Trophoblast cell (in vitro differentiated cells and primary cell): ENCODE data around the gene UPK1B.
A peak's percentile ranks its signal among the peaks of the same experiment; 100 is the strongest.

Source experiments
- DNase-seq, 2 donors: peaks; one replicate each; pipeline ENCODE4 v3.0.0-alpha.2; 2016
- H2AFZ ChIP-seq: 2 replicates; pipeline ENCODE4 v1.6.1; 2013; ENCODE audit warnings: low read length, moderate library complexity, mild to moderate bottlenecking; ENCODE audit not compliant: insufficient read depth, poor library complexity
- H2AK5ac ChIP-seq: 2 replicates; pipeline ENCODE4 v1.6.1; 2013; ENCODE audit warnings: mild to moderate bottlenecking, low read length
- H2BK120ac ChIP-seq: 2 replicates; pipeline ENCODE4 v1.6.1; 2013; ENCODE audit warnings: low read length, mild to moderate bottlenecking, moderate library complexity; ENCODE audit not compliant: insufficient read depth, poor library complexity
- H2BK12ac ChIP-seq: 2 replicates; pipeline ENCODE4 v1.6.1; 2013; ENCODE audit warnings: mild to moderate bottlenecking, low read length, moderate library complexity
- H2BK5ac ChIP-seq: 2 replicates; pipeline ENCODE4 v1.6.1; 2013; ENCODE audit warnings: low read length, low read depth, moderate library complexity, mild to moderate bottlenecking; ENCODE audit not compliant: poor library complexity
- H3K14ac ChIP-seq: 2 replicates; pipeline ENCODE4 v1.6.1; 2013; ENCODE audit warnings: mild to moderate bottlenecking, low read length
- H3K18ac ChIP-seq: 2 replicates; pipeline ENCODE4 v1.6.1; 2013; ENCODE audit warnings: mild to moderate bottlenecking, low read length
- H3K23ac ChIP-seq: 2 replicates; pipeline ENCODE4 v1.6.1; 2013; ENCODE audit warnings: low read length
- H3K27ac ChIP-seq: 2 replicates; pipeline ENCODE4 v1.5.1; 2013; ENCODE audit warnings: low read depth, mild to moderate bottlenecking, inconsistent platforms, low read length, moderate library complexity
- H3K27me3 ChIP-seq: 2 replicates; pipeline ENCODE4 v1.6.1; 2013; ENCODE audit warnings: inconsistent platforms, mild to moderate bottlenecking, low read length, moderate library complexity; ENCODE audit not compliant: insufficient read depth
- H3K36me3 ChIP-seq, 2 experiments: 1 replicate in 1 of 2; 2 replicates in 1 of 2; pipeline ENCODE4 v1.6.1; 2013; ENCODE audit warnings: low read length in 2 of 2, mild to moderate bottlenecking in 2 of 2, moderate library complexity in 1 of 2; ENCODE audit not compliant: insufficient read depth in 2 of 2, control insufficient read depth in 1 of 2
- H3K4ac ChIP-seq: 2 replicates; pipeline ENCODE4 v1.6.1; 2013; ENCODE audit warnings: low read depth, mild to moderate bottlenecking, low read length, moderate library complexity
- H3K4me1 ChIP-seq, 2 experiments: 1 replicate in 1 of 2; 2 replicates in 1 of 2; pipeline ENCODE4 v1.6.1; 2013; ENCODE audit warnings: low read length in 2 of 2, mild to moderate bottlenecking in 2 of 2, moderate library complexity in 1 of 2; ENCODE audit not compliant: insufficient read depth in 2 of 2, control insufficient read depth in 1 of 2
- H3K4me2 ChIP-seq: 2 replicates; pipeline ENCODE4 v1.6.1; 2013; ENCODE audit warnings: inconsistent platforms, mild to moderate bottlenecking, low read length, moderate library complexity
- H3K4me3 ChIP-seq: 2 replicates; pipeline ENCODE4 v1.5.1; 2013; ENCODE audit warnings: mild to moderate bottlenecking, low read depth, low read length, inconsistent platforms
- H3K79me1 ChIP-seq: one replicate; pipeline ENCODE4 v1.6.1; 2013; ENCODE audit warnings: low read length
- H3K79me2 ChIP-seq: 2 replicates; pipeline ENCODE4 v1.6.1; 2013; ENCODE audit warnings: low read length, mild to moderate bottlenecking; ENCODE audit not compliant: control insufficient read depth, insufficient read depth, poor library complexity
- H3K9ac ChIP-seq: 2 replicates; pipeline ENCODE4 v1.6.1; 2013; ENCODE audit warnings: mild to moderate bottlenecking, low read length
- H3K9me3 ChIP-seq: 2 replicates; pipeline ENCODE4 v1.6.1; 2013; ENCODE audit warnings: low read depth, mild to moderate bottlenecking, control low read depth, inconsistent platforms, low read length; ENCODE audit not compliant: insufficient read depth
- H4K12ac ChIP-seq: 2 replicates; pipeline ENCODE4 v1.6.1; 2013; ENCODE audit warnings: low read depth, mild to moderate bottlenecking, low read length, moderate library complexity
- H4K8ac ChIP-seq: 2 replicates; pipeline ENCODE4 v1.6.1; 2013; ENCODE audit warnings: low read depth, mild to moderate bottlenecking, low read length, moderate library complexity
- H4K91ac ChIP-seq: one replicate; pipeline ENCODE4 v1.6.1; 2013; ENCODE audit warnings: low read depth, mild to moderate bottlenecking, low read length, moderate library complexity
- WGBS: extraction: QIAGEN DNeasy Blood & Tissue Kit; methylation state at CpG from one replicate; pipeline ENCODE4 v1.1.7; 2013; ENCODE audit warnings: missing lambda C conversion rate; ENCODE audit not compliant: insufficient read length, insufficient coverage; ENCODE audit errors: extremely low coverage; 5-methylcytosine and 5-hydroxymethylcytosine counted together

UPK1B gene

GRCh38 chr3:119175872-119176756, 2.7 kb downstream of the UPK1B start:
- no CpG with 5 or more reads among the region's 10 CpGs for WGBS
- Histone ChIP-seq H3K23ac (no peak overlapping the region), H3K27me3 (no peaks in the 10 kb centered on the region), H3K36me3 (no peaks in the 10 kb centered on the region), H3K9ac (no peak overlapping the region), H4K91ac (no peak overlapping the region), H2AK5ac (no peak overlapping the region), H2BK12ac (no peak overlapping the region), H2AFZ (no peak overlapping the region), H3K79me1 (no peaks in the 10 kb centered on the region), H4K12ac (no peak overlapping the region), H3K4me3 (no peak overlapping the region), H3K27ac (no peak overlapping the region), H2BK120ac (no peak overlapping the region), H3K9me3 (no peaks in the 10 kb centered on the region), H3K14ac (no peak overlapping the region), H2BK5ac (no peak overlapping the region), H3K4ac (no peak overlapping the region), H3K4me1 (no peaks in the 10 kb centered on the region), H3K4me2 (no peak overlapping the region), H4K8ac (no peak overlapping the region), H3K79me2 (no peaks in the 10 kb centered on the region), H3K18ac (no peak overlapping the region)
- DNase-seq: peak; percentile 53 to 69

GRCh38 chr3:119176778-119177177, 3.4 kb downstream of the UPK1B start:
- Histone ChIP-seq H3K9ac (no peak overlapping the region), H3K4me2 (no peak overlapping the region), H4K8ac (no peak overlapping the region), H3K4me3 (no peak overlapping the region), H2AK5ac (no peak overlapping the region), H3K23ac (no peak overlapping the region), H3K36me3 (no peaks in the 10 kb centered on the region), H3K79me1 (no peaks in the 10 kb centered on the region), H4K12ac (no peak overlapping the region), H3K4me1 (no peaks in the 10 kb centered on the region), H2AFZ (no peak overlapping the region), H3K79me2 (no peaks in the 10 kb centered on the region), H3K27ac (no peak overlapping the region), H3K27me3 (no peaks in the 10 kb centered on the region), H4K91ac (no peak overlapping the region), H2BK120ac (no peak overlapping the region), H2BK5ac (no peak overlapping the region), H3K14ac (no peak overlapping the region), H2BK12ac (no peak overlapping the region), H3K4ac (no peak overlapping the region), H3K18ac (no peak overlapping the region), H3K9me3 (no peaks in the 10 kb centered on the region)
- no peak for DNase-seq
- no CpG with 5 or more reads among the region's 4 CpGs for WGBS

- Histone ChIP-seq H3K18ac (no peak overlapping the region), H3K9me3 (no peaks in the 10 kb centered on the region), H3K4ac (no peak overlapping the region), H4K12ac (no peak overlapping the region), H3K9ac (no peak overlapping the region), H3K27me3 (no peaks in the 10 kb centered on the region), H3K79me2 (no peaks in the 10 kb centered on the region), H4K91ac (no peak overlapping the region), H2AK5ac (no peak overlapping the region), H2BK12ac (no peak overlapping the region), H2AFZ (no peak overlapping the region), H2BK5ac (no peak overlapping the region), H2BK120ac (no peak overlapping the region), H3K14ac (no peak overlapping the region), H3K36me3 (no peaks in the 10 kb centered on the region), H3K4me3 (no peak overlapping the region), H3K27ac (no peak overlapping the region), H3K23ac (no peak overlapping the region), H3K4me1 (no peaks in the 10 kb centered on the region), H3K79me1 (no peaks in the 10 kb centered on the region), H3K4me2 (no peak overlapping the region), H4K8ac (no peak overlapping the region)
- WGBS: no CpG with 5 or more reads among the region's 4 CpGs
- no peak for DNase-seq
Observed at GRCh38 chr3:119177321-119177720, 3.9 kb downstream of the UPK1B start.

GRCh38 chr3:119181765-119182164, 8.4 kb downstream of the UPK1B start:
- H2BK12ac ChIP-seq: no peak overlapping the region
- no peak overlapping the region for H3K23ac ChIP-seq
- WGBS: no CpG with 5 or more reads among the region's 3 CpGs
- no peak overlapping the region for H2AFZ ChIP-seq
- peaks cover 0 to 2% of the 10 kb centered on the region in 2 experiments for H3K4me1 ChIP-seq
- H3K27ac ChIP-seq: no peak overlapping the region
- no peaks in the 10 kb centered on the region for H3K9me3 ChIP-seq
- no peak overlapping the region for H3K18ac ChIP-seq
- H3K4me2 ChIP-seq: no peak overlapping the region
- H2BK5ac ChIP-seq: no peak overlapping the region
- H3K79me1 ChIP-seq: peaks cover 1% of the 10 kb centered on the region
- no peak overlapping the region for H4K8ac ChIP-seq
- H3K79me2 ChIP-seq: no peaks in the 10 kb centered on the region
- DNase-seq: peak; percentile 52 to 70
- H4K12ac ChIP-seq: no peak overlapping the region
- H3K27me3 ChIP-seq: no peaks in the 10 kb centered on the region
- no peak overlapping the region for H3K4me3 ChIP-seq
- H2BK120ac ChIP-seq: no peak overlapping the region
- no peak overlapping the region for H2AK5ac ChIP-seq
- no peak overlapping the region for H3K9ac ChIP-seq
- no peak overlapping the region for H3K4ac ChIP-seq
- H4K91ac ChIP-seq: no peak overlapping the region
- no peaks in the 10 kb centered on the region for H3K36me3 ChIP-seq
- no peak overlapping the region for H3K14ac ChIP-seq
